OCI-LY3 (cell line): Measurements from ENCODE around the gene APOL6.
A peak's percentile ranks its signal among the peaks of the same experiment; 100 is the strongest.

Source experiments
- H2AFZ ChIP-seq: fragments of 200-600, 300-600 bp; shearing (Covaris generic); 2 replicates; pipeline ENCODE4 v1.6.0; 2014; ENCODE audit warnings: antibody characterized with exemption, low read depth, low read length
- H3K27ac ChIP-seq: fragments of 200-600, 300-600 bp; sonication (generic); 2 replicates; pipeline ENCODE4 v1.5.1; 2014; ENCODE audit warnings: mild to moderate bottlenecking, low read length, moderate library complexity, mixed read lengths
- H3K27me3 ChIP-seq: fragments of 200-600, 300-600 bp; sonication (generic); 2 replicates; pipeline ENCODE4 v1.6.1; 2014; ENCODE audit warnings: low read depth, low read length, mixed read lengths
- H3K36me3 ChIP-seq: fragments of 200-600, 300-600 bp; sonication (generic); replicated peaks from 2 replicates; pipeline ENCODE3; 2014; ENCODE audit warnings: low read depth, low read length, mixed read lengths
- H3K4me1 ChIP-seq: fragments of 300-600, 200-600 bp; sonication (generic); 2 replicates; pipeline ENCODE4 v1.6.1; 2014; ENCODE audit warnings: low read length, mixed read lengths
- H3K4me2 ChIP-seq: fragments of 200-600, 300-600 bp; sonication (generic); 2 replicates; pipeline ENCODE4 v1.6.1; 2014; ENCODE audit warnings: low read length, mixed read lengths
- H3K4me3 ChIP-seq: fragments of 300-600, 200-600 bp; sonication (generic); 2 replicates; pipeline ENCODE4 v1.5.1; 2014; ENCODE audit warnings: antibody characterized with exemption, mild to moderate bottlenecking, low read length, moderate library complexity
- H3K79me2 ChIP-seq: fragments of 300-600, 200-600 bp; shearing (Covaris generic); 2 replicates; pipeline ENCODE4 v1.6.1; 2014; ENCODE audit warnings: mild to moderate bottlenecking, low read length, mixed read lengths
- H3K9ac ChIP-seq: fragments of 300-600, 200-600 bp; shearing (Covaris generic); 2 replicates; pipeline ENCODE4 v1.6.0; 2014; ENCODE audit warnings: mild to moderate bottlenecking, low read length, moderate library complexity
- H3K9me3 ChIP-seq: fragments of 200-600, 300-600 bp; shearing (Covaris generic); 2 replicates; pipeline ENCODE4 v1.6.1; 2014; ENCODE audit warnings: low read length, mixed read lengths; ENCODE audit not compliant: insufficient read depth
- H4K20me1 ChIP-seq: fragments of 200-600, 300-600 bp; sonication (generic); 2 replicates; pipeline ENCODE4 v1.6.1; 2016; ENCODE audit warnings: low read length, mixed read lengths; ENCODE audit not compliant: insufficient read depth
- EZH2phosphoT487 ChIP-seq: fragments of 200-600 bp; shearing (Covaris generic); IDR thresholded peaks from 2 replicates; pipeline ENCODE4 v1.6.1; 2018; ENCODE audit warnings: antibody characterized with exemption, mixed run types, low read depth
- TF ChIP-seq, protein P1 (sequence below): fragments of 200-600, 300-600 bp; sonication (generic); IDR thresholded peaks from 2 replicates; pipeline ENCODE4 v1.5.1; 2014; ENCODE audit warnings: antibody characterized with exemption, low read length, low read depth

Gene APOL6

DNA sequence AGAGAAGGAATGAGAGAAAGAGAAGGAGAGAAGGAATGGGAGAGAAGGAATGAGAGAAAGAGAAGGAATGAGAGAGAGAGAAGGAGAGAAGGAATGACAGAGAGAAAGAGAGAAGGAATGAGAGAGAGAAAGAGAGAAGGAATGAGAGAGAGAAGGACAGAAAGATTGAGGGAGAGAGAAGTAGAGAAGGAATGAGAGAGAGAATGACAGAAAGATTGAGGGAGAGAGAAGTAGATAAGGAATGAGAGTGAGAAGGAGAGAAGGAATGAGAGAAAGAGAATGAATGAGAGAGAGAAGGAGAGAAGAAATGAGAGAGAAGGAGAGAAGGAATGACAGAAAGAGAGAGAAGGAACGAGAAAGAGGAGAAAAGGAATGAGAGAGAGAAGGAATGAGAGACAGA is 35.3 kb downstream of the APOL6 start:
- peaks cover 4% of the 10 kb centered on the region for H3K36me3 ChIP-seq
- H3K27ac ChIP-seq = no peak overlapping the region
- 0 out of 2 replicates have a peak, but pooled peaks cover 3% of the 10 kb centered on the region for H3K27me3 ChIP-seq
- no peak overlapping the region for H3K9ac ChIP-seq
- no peak overlapping the region for H3K4me2 ChIP-seq
- TF ChIP-seq, protein P1, sequence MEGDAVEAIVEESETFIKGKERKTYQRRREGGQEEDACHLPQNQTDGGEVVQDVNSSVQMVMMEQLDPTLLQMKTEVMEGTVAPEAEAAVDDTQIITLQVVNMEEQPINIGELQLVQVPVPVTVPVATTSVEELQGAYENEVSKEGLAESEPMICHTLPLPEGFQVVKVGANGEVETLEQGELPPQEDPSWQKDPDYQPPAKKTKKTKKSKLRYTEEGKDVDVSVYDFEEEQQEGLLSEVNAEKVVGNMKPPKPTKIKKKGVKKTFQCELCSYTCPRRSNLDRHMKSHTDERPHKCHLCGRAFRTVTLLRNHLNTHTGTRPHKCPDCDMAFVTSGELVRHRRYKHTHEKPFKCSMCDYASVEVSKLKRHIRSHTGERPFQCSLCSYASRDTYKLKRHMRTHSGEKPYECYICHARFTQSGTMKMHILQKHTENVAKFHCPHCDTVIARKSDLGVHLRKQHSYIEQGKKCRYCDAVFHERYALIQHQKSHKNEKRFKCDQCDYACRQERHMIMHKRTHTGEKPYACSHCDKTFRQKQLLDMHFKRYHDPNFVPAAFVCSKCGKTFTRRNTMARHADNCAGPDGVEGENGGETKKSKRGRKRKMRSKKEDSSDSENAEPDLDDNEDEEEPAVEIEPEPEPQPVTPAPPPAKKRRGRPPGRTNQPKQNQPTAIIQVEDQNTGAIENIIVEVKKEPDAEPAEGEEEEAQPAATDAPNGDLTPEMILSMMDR = no peak
- TF ChIP-seq EZH2phosphoT487 = no peak
- H4K20me1 ChIP-seq = no peaks in the 10 kb centered on the region
- H3K79me2 ChIP-seq = no peaks in the 10 kb centered on the region
- H2AFZ ChIP-seq = no peak overlapping the region
- H3K4me1 ChIP-seq = peaks cover 14% of the 10 kb centered on the region; the same call in 1 of the 2 replicates
- peaks cover 25% of the 10 kb centered on the region for H3K9me3 ChIP-seq
- no peak overlapping the region for H3K4me3 ChIP-seq

DNA sequence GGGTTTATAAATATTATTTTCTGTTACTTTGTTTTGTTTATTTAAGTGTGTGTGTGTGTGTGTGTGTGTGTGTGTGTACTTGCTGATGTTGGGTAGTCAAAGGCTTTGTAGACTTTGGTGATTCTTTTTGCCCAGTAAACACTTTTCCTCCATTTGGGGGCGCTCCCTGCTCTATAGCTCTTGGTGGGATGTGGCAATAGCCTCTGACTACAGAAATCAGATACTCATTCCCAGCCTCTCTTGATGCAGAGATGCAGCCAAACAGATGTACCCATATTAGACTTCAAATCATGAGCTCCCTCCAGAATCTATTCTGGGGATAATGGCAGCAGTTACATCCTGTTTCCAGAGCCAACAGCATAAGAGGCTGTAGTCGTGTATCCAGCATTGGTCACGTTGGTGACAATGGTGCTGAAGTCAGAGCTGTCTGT is 36.0 kb downstream of the APOL6 start:
- Histone ChIP-seq H3K27me3 (0 out of 2 replicates have a peak, but pooled peaks cover 5% of the 10 kb centered on the region), H3K4me3 (no peak overlapping the region), H3K27ac (no peak overlapping the region), H3K4me1 (peaks cover 14% of the 10 kb centered on the region; the same call in 1 of the 2 replicates), H3K79me2 (no peaks in the 10 kb centered on the region), H4K20me1 (no peaks in the 10 kb centered on the region), H3K9me3 (peaks cover 20% of the 10 kb centered on the region), H3K9ac (no peak overlapping the region), H3K36me3 (peaks cover under 1% of the 10 kb centered on the region), H3K4me2 (no peak overlapping the region), H2AFZ (no peak overlapping the region)
- TF ChIP-seq, protein P1 = peak; percentile 15; the same call in 1 of the 2 replicates
- no peak for TF ChIP-seq EZH2phosphoT487

DNA sequence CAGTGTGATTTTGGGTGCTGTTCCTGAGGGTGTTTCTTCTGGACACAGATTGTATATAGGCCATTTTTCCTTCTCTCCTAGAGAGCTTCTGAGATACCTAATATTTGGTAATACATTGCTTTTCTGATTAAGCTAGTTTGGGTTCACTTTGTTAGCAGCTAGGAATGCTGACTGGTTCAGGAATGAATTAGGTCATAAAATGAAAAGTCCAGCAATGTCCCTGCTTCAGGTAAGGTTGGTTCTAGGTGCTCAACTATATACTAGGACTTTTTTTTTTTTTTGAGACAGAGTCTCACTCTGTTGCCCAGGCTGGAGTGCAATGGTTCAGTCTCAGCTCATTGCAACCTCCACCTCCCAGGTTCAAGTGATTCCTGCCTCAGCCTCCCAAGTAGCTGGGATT is 36.5 kb downstream of the APOL6 start:
- H3K4me3 ChIP-seq = no peak overlapping the region
- H3K27ac ChIP-seq = no peak overlapping the region
- H3K79me2 ChIP-seq = no peaks in the 10 kb centered on the region
- no peak overlapping the region for H3K9ac ChIP-seq
- H3K9me3 ChIP-seq = peaks cover 20% of the 10 kb centered on the region
- no peak overlapping the region for H3K4me2 ChIP-seq
- H2AFZ ChIP-seq = no peak overlapping the region
- H4K20me1 ChIP-seq = no peaks in the 10 kb centered on the region
- 0 out of 2 replicates have a peak, but pooled peaks cover 5% of the 10 kb centered on the region for H3K27me3 ChIP-seq
- H3K36me3 ChIP-seq = no peaks in the 10 kb centered on the region
- TF ChIP-seq, protein P1 = no peak
- no peak for TF ChIP-seq EZH2phosphoT487
- peaks cover 9% of the 10 kb centered on the region; the same call in 1 of the 2 replicates for H3K4me1 ChIP-seq

DNA sequence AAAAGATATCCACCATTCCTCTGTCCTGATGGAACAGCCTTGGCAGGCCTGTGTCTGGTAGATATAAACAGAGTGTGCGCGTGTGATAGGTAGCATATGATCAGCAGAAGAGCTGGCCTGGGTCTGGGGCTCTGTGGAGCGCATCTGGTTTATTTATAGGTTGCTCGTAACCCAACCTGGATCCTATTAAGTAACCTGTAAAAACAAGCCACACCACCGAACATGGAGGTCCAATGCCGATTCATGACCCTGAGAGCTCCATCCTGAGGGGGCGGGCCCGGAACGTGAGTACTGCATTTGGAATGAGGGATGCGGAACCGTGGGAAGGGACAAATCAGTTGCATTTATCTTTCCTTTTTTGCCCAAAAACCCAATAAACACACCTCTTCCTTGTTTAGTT is 37.5 kb downstream of the APOL6 start:
- H3K27ac ChIP-seq = no peak overlapping the region
- H3K36me3 ChIP-seq = no peaks in the 10 kb centered on the region
- H3K4me3 ChIP-seq = no peak overlapping the region
- no peaks in the 10 kb centered on the region for H4K20me1 ChIP-seq
- no peak overlapping the region for H2AFZ ChIP-seq
- no peaks in the 10 kb centered on the region for H3K79me2 ChIP-seq
- no peak for TF ChIP-seq EZH2phosphoT487
- TF ChIP-seq, protein P1 = no peak
- H3K9me3 ChIP-seq = peaks cover 20% of the 10 kb centered on the region
- 0 out of 2 replicates have a peak, but pooled peaks cover 5% of the 10 kb centered on the region for H3K27me3 ChIP-seq
- no peak overlapping the region for H3K4me2 ChIP-seq
- H3K9ac ChIP-seq = no peak overlapping the region
- peaks cover 8% of the 10 kb centered on the region; the same call in 1 of the 2 replicates for H3K4me1 ChIP-seq
